Muscle layer of duodenum (tissue), 2 donors: ENCODE measurements around the gene IL10RA.
"Not testable (repeated sequence)": the region's sequence is repeated elsewhere in the genome, so short reads cannot be mapped to it uniquely, and the experiment has no call there.

Experiments
- H3K27ac ChIP-seq: one replicate; pipeline ENCODE4 v1.7.0; 2013; ENCODE audit warnings: mild to moderate bottlenecking, low read length
- H3K27me3 ChIP-seq: one replicate; pipeline ENCODE4 v1.7.0; 2013; ENCODE audit warnings: low read depth, mild to moderate bottlenecking, control low read depth, low read length
- H3K36me3 ChIP-seq, 2 donors: one replicate each; pipeline ENCODE4 v1.7.0; 2013; ENCODE audit warnings: low read length in 2 of 2, control low read depth in 1 of 2, mild to moderate bottlenecking in 1 of 2; ENCODE audit not compliant: insufficient read depth in 2 of 2, control insufficient read depth in 1 of 2
- H3K4me1 ChIP-seq, 2 donors: one replicate each; pipeline ENCODE4 v1.7.0; 2013; ENCODE audit warnings: low read length in 2 of 2, mild to moderate bottlenecking in 2 of 2, control low read depth in 1 of 2, moderate library complexity in 1 of 2; ENCODE audit not compliant: insufficient read depth in 2 of 2, control insufficient read depth in 1 of 2
- H3K4me3 ChIP-seq, 2 donors: one replicate each; pipeline ENCODE4 v1.7.0; 2013; ENCODE audit warnings: low read length in 2 of 2, low read depth in 1 of 2, mild to moderate bottlenecking in 1 of 2
- H3K9me3 ChIP-seq, 2 donors: one replicate each; pipeline ENCODE4 v1.7.0; 2013; ENCODE audit warnings: low read length in 2 of 2, control low read depth in 1 of 2, mild to moderate bottlenecking in 1 of 2; ENCODE audit not compliant: control insufficient read depth in 1 of 2
- donor health status: healthy.

The IL10RA gene

DNA sequence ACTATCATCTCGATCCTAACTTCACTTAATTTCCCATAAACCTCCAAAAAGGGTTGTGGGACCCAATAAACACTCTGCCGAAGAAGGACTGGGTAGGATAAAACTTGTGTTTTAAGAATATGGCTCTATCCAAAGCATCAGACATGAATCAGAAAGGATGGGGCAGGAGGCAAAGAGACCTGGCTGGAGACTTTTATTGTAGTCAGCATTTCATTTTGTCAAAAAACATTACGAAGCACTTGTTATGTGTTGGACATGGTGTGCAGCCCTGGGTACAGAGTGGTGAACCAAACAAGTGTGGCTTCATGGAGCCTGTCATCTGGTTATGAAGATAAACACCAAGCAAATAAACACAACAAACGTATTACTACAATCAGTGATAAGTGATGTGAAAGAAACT, 17.3 kb downstream of the IL10RA start:
- H3K27ac ChIP-seq = peak overlapping the region; percentile 66
- H3K9me3 ChIP-seq = no peaks in the 10 kb centered on the region
- H3K36me3 ChIP-seq = no peaks in the 10 kb centered on the region
- no peaks in the 10 kb centered on the region for H3K27me3 ChIP-seq
- H3K4me3 ChIP-seq = no peak overlapping the region
- H3K4me1 ChIP-seq = peaks cover 0 to 6% of the 10 kb centered on the region in 2 donors

DNA sequence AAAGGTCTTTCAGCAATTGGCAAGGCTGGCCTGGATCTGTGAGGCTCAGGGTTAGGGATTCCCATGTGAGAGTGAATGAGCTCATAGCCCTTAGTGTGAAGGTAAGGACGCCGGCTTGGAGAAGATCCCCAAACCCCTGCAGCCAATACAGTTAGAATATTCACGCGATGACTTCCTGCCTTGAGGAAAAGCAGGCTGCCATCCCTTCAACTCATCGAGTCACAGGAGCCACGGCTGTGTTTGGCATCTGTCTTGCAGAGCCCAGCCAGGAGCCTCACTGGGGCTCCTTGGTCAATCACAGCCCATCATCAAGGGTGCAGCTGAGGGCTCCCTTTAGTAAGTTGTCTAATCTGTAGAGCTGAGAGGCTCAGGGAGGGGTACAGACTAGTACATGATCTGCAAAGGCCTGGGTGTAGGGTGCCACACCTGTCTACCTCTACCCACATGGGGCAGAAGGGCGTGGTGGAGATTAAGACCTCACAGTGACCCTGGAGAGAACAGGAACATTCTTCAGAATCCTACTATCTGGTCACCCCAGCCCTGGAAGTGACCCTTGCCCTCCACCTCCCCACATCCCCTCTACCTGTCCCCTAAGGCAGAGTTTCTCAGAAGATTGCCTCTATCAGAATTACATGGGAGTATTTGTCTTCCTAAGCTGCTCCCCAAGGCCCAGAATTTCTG, 18.5 kb downstream of the IL10RA start:
- Histone ChIP-seq H3K4me1 (peaks cover 0 to 6% of the 10 kb centered on the region in 2 donors), H3K27ac (no peak overlapping the region)

DNA sequence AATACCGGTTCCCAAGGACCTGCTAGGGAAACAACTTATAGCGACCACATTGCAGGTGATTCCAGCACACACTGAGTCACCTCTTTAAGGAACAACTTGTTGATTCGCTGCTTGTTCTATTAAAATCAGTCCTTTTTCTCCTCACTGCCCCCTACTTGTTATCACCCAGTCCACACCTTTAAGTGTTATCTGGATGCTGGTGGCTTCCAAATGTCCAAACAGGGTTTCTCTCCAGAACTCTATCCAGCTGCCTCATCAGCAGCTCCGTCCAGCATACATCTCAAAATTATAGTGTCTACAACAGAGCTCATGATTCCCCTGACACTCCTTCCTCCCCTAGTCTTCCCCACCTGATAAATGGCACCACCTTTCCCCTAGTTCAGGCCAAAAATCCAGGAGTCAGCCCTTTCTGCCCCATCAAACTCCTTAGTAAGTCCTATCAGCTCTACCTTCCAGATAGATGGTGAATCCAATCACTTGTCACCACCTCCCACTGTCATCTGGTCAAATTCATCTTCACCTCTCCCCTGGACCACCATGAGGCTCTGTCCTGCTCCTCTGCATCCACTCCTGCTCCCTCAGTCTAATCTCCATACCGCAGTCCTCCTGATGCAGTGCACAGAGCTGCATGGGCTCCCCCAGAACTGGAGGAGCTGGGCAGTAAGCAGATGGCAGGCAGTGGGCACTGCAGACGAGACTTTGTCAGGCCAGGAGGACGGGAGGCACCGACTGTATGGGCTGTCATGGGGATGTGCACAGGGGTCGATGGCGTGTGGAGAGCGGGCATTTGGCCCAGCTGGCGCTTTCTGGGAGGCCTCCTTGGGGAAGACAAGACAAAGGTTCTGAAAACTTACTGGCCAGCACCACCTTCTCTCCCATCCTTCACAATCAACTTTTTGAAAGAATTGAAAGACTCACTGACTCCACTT, 19.3 kb downstream of the IL10RA start:
- Histone ChIP-seq H3K36me3 (no peaks in the 10 kb centered on the region), H3K27ac (no peak overlapping the region), H3K4me3 (no peak overlapping the region), H3K27me3 (no peaks in the 10 kb centered on the region), H3K4me1 (peaks cover 0 to 6% of the 10 kb centered on the region in 2 donors), H3K9me3 (no peaks in the 10 kb centered on the region)

More for the DNA sequence above, 18.5 kb downstream of the IL10RA start:
- Histone ChIP-seq H3K36me3 (no peaks in the 10 kb centered on the region), H3K4me3 (no peak overlapping the region), H3K27me3 (no peaks in the 10 kb centered on the region), H3K9me3 (no peaks in the 10 kb centered on the region)

DNA sequence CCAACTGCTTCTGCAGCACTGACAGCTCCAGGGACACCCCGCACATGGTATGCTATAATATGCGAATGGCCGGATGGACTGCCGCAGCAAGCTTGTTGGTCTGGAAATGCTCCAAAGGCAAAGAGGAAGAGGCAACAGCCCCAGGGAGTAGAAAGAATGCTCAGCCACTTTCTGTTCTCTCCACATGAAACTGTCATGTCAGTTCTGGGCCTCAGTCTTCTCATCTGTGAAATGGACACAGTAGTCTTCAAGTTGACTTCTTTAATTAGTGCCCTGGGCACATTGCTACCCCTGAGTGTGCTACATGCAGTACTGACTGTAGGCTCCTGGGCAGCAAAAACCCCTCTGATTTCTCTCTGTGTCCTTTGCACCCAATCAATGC, 19.9 kb downstream of the IL10RA start:
- Histone ChIP-seq H3K36me3 (no peaks in the 10 kb centered on the region), H3K27ac (no peak overlapping the region), H3K27me3 (no peaks in the 10 kb centered on the region), H3K9me3 (no peaks in the 10 kb centered on the region), H3K4me3 (no peak overlapping the region), H3K4me1 (peaks cover 0 to 6% of the 10 kb centered on the region in 2 donors)

DNA sequence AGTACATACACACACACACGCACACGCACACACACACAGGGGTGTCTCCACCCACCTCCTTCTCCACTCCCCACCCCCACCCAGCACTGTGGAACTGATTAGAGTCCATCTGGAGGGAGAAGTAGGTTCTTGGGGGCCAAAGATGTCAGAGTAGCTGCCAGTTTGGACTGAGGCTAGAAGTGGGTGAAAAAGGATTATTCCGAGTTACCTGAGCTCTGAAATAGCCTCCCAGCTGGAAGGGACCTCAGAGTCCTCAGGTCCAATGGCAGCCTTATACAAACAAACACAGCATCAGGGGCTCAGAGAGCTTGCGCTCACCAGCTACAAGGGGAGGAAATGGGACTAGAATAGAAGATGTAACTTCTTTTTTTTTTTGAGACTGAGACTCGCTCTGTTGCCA, 20.8 kb downstream of the IL10RA start:
- Histone ChIP-seq H3K9me3 (no peaks in the 10 kb centered on the region), H3K27ac (peak overlapping the region; percentile 53), H3K4me1 (peaks cover 0 to under 1% of the 10 kb centered on the region in 2 donors), H3K36me3 (no peaks in the 10 kb centered on the region), H3K27me3 (no peaks in the 10 kb centered on the region), H3K4me3 (no peak overlapping the region)

DNA sequence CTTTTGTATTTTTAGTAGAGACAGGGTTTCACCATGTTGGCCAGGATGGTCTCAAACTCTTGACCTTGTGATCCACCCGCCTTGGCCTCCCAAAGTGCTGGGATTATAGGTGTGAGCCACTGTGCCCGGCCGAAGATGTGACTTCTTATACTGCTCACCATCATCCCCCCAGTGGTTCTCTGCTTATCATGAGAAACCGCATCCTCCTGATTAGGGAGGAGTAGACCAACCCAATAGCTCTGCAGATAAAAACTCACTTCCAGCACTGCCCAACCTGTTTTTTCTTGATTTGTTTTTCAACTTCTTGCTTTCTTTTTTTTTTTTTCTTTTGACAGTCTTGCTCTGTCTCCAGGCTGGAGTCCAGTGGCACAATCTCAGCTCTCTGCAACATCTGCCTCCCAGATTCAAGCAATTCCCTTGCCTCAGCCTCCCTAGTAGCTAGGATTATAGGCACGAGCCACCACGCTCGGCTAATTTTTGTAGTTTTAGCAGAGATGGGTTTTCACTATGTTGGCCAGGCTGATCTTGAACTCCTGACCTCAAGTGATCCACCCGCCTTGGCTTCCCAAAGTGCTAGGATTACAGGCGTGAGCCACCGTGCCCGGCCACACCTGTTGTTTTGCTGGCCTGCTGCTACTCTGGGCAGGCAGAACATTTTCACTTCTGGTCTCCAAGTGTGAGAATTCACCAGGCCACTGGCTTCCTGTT, 21.5 kb downstream of the IL10RA start:
- not testable (repeated sequence) for H3K4me3 ChIP-seq, H3K9me3 ChIP-seq, H3K36me3 ChIP-seq, H3K4me1 ChIP-seq, H3K27ac ChIP-seq, H3K27me3 ChIP-seq

DNA sequence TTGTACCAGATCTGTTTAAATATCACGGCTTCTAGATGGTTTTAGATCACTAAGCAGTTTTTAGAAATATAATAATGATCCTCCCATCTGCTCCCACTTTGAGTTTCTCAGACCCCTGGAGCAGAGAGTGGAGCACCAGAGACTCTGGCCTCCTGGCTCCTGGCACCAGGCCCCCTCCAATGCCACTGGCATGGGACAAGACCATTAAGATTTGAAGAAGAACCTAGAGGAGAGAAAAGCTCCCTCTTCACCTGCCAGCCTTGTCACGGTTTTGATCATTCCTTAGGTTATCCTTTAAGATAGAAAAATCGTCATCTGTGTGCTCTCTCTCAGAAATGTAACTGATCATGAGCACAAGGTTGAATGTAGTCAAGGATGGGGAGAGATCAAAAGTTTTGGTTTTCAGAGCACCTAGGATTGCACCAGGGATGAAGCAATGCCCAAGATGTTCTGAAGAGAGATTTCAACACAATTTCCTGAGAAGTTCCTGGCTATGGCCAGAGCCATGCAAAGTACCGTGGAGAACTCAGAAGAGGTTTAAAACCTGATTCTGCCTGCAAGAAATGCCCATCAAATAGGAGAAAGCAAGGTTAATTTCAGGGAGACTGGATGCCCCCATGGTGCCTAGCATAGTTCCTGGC, 22.2 kb downstream of the IL10RA start:
- H3K36me3 ChIP-seq = no peaks in the 10 kb centered on the region
- H3K9me3 ChIP-seq = no peaks in the 10 kb centered on the region
- no peak overlapping the region for H3K4me3 ChIP-seq
- H3K27me3 ChIP-seq = no peaks in the 10 kb centered on the region
- peak overlapping the region; percentile 62 for H3K27ac ChIP-seq
- H3K4me1 ChIP-seq = no peaks in the 10 kb centered on the region

DNA sequence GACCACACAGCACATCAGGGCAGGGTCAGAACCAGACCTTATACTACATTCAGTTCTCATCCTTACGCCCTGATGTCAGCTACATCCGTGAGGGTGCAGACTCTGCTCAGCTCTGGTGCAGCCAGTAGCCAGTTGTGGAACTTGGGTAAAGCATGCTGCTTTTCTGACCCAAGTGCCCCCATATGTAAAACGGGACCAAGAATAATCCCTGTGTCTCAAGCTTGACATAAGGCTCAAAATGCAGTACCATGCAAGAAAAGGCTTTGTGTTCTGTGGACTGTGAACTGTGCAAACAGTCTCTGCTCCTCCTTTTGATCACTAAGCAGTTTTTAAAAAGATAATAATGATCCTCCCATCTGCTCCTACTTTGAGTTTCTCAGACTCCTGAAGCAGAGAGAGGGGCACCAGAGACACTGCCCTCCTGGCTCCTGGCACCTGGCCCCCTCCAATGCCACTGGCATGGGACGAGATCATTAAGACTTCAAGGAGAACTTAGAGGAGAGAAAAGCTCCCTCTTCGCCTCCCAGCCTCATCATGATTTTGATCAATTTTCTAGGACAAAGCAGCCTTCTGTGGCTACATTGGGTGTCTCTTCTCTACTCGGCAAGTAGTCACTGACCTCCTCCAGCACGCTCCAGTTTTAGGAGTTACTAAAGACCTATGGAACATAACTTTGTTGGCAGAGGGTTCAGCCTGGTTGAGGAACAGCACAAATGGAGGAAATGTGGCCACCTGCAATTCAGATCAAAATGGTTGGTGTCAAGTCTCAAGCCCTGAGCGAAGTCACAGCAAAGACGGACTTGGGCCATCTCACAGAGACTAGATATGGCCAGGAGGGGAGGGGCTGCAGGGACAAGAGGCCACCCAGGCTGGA, 23.9 kb downstream of the IL10RA start:
- no peak overlapping the region for H3K4me3 ChIP-seq
- H3K27ac ChIP-seq = peak overlapping the region; percentile 75
- H3K4me1 ChIP-seq = no peaks in the 10 kb centered on the region
- H3K9me3 ChIP-seq = no peaks in the 10 kb centered on the region
- H3K36me3 ChIP-seq = no peaks in the 10 kb centered on the region
- no peaks in the 10 kb centered on the region for H3K27me3 ChIP-seq

DNA sequence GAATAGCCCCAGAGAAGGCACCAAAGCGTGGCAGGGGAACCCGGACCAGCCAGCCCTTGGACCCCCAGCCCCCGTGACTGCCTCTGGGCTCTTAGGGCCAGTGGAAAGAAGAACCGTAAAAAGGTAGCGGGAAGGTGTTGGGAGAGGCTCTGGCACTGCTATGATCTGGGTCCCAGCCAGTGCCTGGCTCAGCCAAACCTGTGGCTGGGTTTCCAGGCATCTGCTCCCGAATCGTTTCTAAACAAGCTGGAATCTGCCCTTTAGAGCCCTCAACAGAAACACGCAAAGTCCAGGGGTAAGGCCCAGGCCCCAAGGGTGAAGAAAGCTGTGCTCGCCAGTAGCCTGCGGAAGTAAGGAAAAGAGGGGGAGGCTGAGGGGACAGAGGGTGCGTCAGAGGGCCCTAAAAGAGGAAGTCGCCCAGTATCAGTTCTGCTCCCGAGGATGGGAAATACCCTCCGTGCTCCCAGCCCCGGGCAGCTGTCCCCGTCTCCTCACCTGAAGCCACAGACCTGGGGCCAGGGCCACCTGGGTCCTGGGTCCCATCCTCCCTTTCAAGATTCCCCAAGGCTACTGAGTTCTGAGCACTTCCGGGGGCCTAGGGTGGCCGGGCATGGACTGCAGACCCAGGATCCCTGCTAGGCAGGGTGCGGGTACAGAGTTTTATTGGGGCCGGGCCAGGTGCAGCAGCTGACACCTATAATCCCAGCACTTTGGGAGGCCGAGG, 24.7 kb downstream of the IL10RA start:
- no peaks in the 10 kb centered on the region for H3K36me3 ChIP-seq
- H3K9me3 ChIP-seq = no peaks in the 10 kb centered on the region
- H3K4me3 ChIP-seq = no peak overlapping the region
- no peaks in the 10 kb centered on the region for H3K4me1 ChIP-seq
- H3K27ac ChIP-seq = peak overlapping the region; percentile 75
- H3K27me3 ChIP-seq = no peaks in the 10 kb centered on the region

DNA sequence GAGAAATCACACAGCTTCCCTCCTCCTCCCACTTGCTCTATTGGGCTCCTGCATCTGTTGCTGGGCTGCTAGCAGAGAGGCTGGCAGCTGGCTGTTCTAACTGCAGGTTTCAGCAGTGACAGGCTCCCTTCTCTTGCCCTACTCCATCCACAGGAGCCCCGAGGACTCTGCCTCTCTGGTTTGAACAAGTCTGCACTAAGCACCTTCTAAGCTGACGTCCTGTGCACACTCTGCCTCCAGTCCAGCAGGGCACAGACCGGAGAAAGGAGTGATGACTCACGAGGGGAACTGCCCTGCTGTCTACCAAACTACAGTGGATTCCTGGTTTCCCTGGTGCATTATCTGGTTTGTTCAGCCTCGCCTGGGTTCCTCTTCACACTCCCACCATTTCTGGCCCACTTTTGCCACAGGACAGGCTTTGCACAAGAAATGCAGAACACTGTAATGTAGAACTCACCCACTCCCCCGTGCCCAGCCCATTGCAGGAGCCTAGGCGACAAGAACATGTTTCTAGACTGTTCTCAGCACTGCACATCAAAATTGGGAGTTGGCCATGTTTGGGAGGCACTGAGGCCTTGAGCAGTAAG, 26.0 kb downstream of the IL10RA start:
- Histone ChIP-seq H3K27me3 (no peaks in the 10 kb centered on the region), H3K4me3 (no peak overlapping the region), H3K36me3 (no peaks in the 10 kb centered on the region), H3K9me3 (no peaks in the 10 kb centered on the region), H3K4me1 (no peaks in the 10 kb centered on the region), H3K27ac (peak overlapping the region; percentile 56)
